Activated CD8-positive, alpha-beta memory T cell treated with anti-CD3 and anti-CD28 coated beads for 48 hours (primary cell): ENCODE data around the gene NDUFAF8.

Experiments
- DNase-seq, 3 experiments: peaks; one replicate each; pipeline ENCODE4 v3.0.0-alpha.2; 2020; ENCODE audit warnings: low read depth in 2 of 3, low spot score in 2 of 3

Gene NDUFAF8, protein sequence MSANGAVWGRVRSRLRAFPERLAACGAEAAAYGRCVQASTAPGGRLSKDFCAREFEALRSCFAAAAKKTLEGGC

DNA sequence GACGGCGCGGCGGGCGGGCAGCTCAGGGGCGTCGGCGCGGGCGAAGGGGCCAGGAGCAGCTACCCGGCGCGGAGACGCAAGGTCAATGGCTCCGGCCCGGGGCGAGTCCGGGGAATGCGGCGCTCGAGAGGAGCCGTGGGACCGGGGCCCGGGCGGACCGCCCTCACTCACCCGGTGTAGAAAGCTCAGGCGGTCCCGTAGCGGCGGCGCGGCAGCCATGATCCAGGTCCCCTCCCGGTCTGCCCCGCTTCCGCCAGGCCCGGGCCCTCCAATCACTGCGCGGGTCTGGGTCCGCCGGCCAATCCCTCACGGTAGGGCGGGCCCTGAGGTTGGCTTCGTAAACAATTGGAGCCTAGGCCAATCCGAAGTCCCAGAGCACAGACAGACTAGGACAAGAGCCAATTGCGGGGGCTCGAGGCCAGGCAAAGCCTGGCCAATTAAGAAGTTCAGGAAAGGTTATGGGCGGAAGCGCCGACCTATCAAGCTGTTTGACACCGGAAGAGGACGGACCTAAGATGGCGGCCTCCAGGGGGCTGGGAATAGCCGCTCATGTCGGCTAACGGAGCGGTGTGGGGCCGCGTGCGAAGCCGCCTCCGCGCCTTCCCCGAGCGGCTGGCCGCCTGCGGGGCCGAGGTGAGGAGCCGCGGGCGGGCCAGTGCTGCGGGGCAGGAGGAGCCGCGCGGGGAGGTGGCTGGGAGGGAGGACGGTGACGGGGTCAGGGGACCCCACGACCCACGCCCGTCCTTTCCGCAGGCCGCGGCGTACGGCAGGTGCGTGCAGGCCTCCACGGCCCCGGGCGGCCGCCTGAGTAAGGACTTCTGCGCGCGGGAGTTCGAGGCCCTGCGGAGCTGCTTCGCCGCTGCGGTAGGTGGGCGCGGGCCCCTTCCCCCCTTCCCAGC is at the start of gene NDUFAF8, which contains the start of gene TEPSIN:
Gene NDUFAF8 (plus strand): TSS at position 504 of the 899 bp plus-strand sequence. CDS start 46 bp downstream, at position 550.
Gene TEPSIN (minus strand): TSS at position 241 of the 899 bp plus-strand sequence. CDS start 22 bp downstream, at position 219.
- DNase-seq, result peak; percentile 65 to 87 (median 72)

DNA sequence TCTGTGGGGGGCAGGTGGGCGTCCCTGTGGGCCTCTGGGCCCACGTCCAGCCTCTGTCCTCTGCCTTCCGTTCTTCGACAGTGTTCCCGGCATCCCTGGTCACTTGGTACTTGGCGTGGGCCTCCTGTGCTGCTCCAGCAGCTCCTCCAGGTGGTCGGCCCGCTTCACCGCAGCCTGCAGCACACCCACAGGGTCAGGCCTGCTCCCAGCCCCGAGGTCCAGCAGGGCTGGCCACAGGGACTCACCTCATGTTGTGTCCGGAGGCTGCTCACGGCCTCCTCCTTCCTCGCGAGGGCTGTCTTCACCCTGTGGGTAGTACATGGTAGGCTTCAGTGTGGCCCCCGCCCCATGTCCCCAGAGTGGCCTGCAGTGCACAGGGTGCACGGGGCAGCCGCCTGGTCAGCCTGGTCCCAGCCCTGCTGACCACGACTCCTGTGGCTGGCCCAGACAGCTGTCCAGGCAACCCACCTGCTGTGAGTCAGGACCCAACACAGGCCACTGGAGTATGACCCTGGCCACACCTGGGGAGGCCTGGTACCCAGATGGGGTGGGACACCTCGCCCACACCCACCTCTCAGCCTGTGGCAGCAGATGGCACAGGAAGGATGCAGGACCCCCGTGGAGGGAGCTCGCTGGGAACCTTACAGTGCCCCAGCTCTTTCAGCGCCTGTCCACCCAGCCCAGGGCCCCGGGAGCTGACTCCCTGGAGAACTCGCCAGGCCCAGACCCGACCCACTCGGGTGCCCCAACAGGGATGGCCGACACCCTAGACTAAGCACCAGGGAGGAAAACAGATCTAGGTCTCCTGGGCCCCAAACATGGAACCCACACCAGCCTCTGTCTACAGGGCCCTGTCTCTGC is 49.2 kb upstream of the NDUFAF8 start:
- no peak for DNase-seq

DNA sequence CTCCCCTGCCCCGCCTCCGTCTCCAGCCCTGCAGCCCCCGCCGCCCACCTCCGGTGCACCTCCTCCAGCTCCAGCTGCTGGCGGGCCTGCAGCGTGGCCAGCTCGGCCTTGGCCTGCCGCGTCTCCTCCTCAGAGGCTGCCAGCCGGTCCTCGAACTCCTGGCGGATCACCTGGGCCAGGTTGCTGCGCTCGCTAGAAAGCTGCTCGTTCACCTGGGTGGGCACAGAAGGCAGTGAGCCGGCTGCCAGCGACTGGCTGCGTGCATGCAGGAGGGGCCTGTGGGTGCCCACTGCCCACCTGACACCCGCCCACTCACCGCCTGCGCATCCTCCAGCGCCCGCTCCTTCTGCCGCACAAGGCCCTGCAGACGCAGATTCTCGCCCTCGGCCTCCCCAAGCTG is 48.5 kb upstream of the NDUFAF8 start:
- DNase-seq, result no peak

DNA sequence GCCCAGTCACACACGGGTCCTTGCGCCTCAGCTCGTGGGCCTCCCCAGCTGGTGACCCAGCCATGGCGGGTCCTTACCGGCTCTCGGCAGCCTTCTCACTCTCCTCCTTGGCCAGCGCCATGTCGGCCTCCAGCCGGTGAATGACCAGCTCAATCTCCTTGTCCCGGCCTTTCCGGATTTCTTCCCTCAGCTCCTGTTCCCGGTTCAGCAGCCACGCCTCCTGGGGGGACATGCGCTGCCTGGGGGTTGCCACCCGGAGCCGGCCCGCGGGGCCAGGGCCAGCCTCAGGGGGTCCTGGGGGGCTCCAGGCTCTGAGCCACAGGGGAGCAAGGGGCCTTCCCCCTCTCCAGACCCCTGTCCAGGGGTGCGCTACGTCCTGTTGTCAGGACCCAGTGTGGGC is 48.0 kb upstream of the NDUFAF8 start:
- no peak for DNase-seq

DNA sequence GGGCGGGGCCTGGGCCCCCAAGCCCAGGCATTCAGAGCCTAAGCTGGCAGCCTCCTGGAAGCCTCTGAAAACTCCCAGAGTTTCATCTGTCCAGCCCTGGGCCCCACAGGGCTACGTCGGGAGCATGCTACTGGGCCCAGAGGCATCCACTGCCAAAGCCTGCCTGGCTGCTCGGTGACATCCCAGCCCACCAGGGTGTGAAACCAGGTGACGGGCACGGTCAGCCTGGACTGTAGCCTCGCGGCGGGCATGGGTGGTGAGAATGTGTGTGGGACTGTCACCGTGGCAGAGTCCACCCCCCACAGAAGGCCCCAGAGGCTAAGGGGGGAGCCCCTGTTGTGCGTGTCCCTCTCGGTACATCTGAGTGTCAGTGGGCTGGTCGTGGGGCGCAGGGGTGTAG is 47.5 kb upstream of the NDUFAF8 start:
- no peak for DNase-seq

DNA sequence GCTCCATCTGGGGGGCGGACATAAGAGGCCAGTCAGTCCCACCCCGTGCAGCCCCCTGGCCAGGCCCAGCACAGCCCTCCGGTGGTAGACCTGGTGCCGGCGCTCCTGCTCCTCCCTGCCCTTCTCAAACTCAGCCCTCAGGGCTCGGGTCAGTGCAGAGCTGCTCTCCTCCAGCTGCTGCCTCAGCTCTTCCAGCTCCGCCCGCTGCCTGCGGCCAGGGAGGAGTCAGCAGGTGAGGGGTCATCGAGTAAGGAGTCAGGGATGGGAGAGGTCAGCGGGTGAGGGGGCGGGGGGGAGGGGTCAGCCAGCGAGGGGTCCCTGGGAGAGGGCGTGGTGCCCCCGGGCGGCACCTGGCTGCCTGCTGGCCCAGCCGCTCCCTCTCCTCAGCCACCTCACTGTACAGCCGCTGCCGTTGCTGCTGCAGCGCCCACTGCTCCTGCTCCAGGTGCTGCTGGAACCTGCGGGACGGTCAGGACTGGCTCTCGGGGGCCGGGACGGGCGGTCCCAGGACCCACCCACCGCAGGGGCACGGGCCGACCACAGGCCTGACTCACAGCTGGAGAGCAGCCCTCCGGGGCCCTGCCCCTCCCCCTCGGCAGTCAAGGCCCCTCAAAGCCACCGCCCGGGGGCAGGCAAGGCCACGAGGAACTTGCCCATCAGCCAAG is 46.6 kb upstream of the NDUFAF8 start:
- DNase-seq, result no peak

DNA sequence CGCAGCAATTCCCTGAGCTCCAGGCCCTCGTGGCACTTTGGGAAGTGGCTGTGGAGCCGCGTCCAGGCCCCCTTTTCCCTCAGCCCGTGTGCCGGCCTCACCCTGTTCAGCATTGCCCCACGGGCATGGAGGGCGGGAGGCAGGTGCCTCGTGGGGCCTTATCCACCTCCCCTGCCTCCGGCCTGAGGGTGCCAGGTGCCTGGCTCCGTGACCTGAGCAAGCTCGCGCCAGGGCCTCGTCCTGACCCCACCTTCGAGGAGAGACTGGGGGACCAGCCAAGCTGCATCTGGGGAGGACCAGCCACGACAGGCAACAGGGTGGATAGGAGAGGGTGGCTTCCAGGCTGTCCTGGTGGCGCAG is 46.1 kb upstream of the NDUFAF8 start:
- DNase-seq, result no peak

DNA sequence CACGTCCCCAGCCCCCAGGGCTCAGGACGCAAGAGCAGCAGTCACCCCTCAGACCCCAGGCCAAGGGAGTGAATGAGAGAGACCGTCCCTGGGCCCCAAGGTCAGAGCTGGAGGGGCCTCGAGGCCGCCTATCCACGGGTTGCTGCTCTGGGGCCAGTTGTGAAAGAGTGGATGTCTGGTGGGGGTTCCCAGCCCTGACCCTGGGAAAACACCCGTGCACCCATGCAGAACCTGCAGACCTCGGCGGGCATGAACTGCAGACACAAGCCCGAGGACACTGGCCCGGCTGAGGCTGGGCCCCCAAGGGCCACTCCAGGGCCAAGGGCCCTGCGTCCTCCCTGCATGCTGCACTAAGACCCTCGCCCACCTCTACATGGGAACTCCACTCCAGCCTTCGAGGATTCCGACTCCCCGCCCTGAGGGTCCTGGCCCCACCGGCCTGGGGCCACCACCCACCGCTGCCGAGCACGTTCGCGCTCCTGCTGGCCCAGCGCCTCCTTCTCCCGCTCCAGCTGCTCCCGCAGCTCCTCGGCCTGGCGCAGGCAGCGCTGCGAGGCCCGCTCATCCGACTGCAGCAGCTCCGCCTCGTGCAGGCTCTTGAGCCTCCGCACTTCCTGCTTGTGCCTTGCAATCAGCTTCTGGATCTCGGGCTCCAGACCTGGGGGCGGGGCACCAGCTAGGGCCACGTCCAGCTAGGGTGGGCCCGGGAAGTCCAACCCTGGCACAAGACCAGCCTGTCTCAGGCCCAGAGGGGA is 45.5 kb upstream of the NDUFAF8 start:
- no peak for DNase-seq

DNA sequence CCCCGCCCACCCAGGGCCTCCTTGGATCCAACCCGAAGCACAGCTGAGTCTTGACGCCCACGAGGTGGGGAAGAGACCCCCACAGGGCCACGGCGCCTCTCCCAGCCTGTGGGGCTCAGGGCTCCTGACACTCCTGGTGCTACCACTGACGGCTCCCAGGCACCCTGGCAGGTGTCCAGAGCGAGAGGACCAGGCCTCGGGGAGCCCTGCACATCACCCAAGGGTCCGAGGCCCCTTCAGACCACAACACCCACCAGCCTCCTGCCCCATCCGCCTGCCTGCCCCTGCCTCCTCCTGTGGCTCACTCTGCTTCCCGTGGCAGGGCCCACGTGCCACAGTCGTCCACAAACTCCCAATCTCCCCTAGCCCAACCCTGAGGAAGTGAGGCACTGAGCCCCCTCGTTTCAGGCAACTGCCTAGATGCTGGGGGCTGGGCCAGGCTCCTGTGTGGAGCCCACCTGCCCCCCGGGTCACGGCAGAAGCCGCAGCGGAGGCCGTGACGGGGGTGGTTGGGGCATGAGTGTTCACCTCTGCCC is 44.8 kb upstream of the NDUFAF8 start:
- DNase-seq, result no peak

DNA sequence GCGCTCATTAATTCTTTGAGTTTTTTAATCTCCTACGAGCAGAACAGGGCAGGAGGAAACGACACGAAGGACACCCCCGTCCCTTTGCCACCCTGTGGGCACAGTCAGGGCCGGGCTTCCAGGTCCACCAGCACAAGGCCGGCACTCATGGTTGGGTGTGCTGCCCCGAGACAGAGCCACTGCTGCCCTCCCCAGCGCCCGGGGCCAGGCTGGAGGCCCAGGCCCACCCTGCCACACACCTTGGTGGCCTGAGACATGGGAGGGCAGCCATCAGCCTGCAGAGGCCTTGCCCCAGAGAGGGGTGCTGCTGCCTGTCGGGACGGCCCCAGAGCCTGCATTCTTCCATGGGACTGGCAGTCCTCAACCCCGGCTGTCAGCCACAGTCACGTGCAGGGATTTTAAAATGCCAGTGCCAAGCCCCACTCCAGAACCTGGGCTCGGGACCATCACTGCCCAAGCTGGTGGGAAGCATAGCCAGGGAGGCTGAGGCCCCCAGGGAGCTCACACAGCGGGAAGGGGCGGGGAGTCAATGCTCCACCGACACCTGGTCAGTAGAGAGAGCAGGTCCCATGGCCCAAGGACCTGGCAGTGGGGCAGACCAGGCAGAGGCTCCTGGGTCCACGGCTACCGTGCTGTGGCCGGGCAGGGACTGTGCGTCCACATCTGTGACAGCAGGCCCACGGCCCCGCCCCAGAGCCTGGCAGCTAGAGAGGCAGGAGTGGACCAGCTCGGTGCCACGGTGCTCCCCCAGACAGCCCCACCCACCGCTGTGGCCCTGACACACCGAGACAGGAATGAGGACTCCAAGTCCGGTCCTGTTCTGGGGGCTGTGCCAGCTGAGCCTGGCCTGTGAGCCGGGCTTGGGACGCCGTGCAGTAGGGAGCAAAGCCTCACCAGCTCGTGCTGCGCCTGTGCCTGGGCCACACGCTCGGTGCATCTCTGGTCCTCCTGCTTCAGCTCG is 43.9 kb upstream of the NDUFAF8 start:
- no peak for DNase-seq

DNA sequence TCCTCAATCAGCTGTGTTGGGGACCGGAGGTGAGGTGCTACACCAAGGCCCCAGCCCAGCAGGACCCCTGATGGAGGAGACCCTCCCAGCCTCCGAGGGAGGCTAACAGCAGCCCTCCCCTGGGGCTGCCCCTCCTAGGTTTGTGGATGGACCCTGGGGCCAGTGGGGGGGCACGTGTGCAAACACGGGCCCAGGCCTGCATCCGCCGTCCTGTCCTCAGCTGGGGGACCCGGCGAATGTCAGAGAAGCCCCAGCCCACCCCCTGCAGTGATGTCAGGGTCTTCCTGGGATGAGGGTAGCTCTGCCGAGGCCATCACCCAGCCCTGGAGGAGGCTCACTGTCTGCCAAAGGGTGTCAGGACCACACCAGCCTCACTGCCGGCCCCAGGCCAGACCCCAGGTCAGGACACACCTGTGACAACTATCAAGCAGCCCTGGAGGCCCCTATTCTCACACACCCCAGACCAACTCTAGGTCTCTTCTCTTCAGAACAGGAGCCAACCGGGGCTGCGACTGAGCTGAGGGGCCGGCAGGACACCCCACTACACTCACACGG is 43.1 kb upstream of the NDUFAF8 start:
- DNase-seq, result no peak

DNA sequence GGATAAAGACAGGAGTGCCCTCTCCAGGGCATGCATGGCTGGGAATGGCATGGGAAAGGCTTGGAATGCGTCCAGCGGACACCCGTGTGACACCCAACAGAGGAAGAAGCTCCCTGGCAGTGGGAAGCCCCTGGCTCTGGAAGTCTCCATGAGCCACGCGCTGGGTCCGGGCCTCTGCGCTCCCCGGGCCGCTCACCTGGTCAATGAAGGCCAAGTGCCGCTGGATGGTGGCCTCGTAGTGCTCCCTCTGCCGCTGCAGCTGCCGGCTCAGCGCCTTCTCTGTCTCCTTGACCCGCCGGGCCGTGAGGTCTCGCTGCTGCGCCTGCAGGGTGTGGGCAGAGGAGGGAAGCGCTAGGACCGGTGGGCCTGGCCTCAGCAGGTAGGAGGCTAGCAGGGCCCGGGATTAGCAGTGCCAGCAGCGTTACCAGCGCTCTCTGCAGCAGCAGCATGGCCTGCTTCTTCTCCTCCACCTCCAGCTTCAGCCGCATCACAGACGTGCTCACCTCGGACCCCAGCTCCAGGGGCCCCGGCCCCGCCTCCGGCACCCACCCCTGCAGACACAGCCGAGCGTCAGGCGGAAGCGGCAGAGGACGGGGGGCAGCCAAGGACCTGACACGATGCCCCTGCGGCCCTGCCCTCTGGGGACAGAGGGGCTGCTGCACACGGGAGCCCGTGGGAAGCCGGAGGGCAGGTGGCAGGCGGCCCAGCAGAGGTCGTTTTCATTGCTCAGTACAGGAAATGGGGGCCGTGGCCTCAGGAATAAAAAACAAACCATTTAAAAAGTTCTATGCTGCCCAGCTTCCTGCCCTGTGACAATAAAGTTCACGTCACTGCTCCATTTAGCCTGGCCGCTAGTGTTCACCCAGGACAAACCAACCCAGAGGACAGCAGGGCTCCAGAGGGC is 42.4 kb upstream of the NDUFAF8 start:
- no peak for DNase-seq

DNA sequence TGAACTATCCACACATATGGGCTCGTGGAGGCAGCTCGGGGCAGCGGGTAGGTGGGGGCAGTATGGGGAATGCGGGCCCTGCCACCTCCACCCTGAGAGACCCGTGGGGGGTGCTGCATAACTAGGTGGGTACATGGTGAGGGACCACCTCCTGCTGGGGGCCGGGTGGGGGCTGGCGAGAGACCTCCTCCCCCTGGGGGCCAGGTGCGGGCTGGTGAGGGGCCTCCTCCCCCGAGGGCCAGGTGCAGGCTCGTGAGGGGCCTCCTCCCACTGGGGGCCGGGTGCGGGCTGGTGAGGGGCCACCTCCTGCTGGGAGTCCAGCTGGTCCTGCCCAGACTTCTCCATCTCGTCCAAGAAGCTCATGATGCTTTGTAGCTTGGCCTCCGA is 41.7 kb upstream of the NDUFAF8 start:
- no peak for DNase-seq

DNA sequence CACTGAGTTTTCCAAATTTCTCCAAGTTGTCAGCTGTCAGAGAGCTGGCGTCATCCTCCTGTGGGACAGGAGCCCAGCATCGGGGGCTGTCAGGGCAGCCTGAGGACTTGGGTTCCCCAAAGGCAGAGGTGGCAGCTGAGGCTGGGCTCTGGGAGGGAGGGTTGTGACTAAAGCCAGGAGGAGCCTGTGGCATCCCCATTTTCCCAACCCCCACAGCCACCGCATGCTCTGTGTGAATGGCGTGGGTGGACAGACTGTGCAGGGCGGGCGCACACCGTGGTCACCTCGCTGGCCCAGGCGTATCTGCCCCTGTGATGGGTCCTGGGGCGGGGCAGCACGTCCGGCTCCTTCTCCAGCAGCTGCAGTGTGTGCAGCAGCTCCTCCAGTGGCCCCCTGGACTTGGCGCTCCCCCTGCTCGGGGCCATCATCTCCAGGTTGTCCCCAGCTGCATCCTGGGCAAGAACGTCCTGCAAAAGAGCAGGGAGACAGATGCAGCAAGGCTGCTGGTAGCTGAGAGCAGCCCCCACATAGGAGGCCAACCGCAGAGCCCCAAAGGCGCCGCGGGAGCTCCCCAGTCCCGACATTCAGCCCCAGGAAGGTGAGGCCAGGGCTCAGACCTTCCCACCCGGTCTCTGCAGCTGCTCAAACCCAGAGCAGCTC is 41.2 kb upstream of the NDUFAF8 start:
- DNase-seq, result no peak

DNA sequence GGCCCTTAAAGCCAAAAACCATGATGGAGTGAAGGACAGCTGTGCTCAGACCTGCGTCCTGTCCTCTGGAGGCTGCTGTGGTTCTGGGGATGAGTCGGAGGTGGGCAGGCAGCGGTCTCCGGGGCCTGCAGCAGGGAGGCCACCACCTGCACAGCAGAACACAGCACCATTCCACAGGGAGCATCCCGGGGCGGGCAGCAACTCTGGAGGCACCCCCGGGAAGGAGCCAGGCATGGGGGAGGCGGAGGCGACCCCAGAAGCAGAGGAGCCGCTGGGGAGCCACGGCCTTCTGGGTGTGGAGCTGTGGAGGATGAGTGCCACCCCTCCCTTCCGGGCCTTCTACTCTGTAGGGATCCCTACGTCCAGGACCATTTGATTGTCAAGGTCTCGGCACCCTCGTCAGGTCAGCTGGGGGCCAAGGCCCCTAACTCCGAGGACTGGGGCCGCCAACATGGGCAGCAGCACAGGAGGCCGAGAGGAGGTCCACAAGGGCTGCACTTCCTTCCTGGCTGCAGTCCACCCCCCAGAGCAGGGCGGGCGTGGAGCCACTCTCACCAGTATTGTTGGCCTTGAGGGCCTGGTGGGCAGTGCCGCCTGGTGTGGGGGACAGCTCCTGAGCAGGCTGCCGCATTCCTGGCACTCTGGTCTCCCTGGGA is 40.2 kb upstream of the NDUFAF8 start:
- DNase-seq, result no peak

DNA sequence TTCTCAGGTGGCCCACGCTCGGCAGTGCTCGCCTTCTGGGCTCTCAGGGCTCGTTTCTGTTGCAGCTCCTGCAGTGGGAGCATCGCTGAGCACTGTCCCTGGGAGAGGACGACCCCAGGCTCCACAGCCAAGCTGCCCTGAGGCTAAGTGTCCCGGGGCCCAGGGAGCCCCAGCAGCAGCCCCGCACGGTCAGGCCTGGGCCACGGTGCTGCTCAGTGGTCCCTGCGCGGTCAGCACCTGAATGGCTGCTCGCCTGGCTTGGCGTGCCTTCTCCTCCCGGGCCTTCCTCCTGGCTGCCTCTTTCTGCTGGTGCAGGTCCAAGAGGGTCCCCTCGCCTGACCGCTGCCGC is 39.7 kb upstream of the NDUFAF8 start:
- DNase-seq, result no peak

DNA sequence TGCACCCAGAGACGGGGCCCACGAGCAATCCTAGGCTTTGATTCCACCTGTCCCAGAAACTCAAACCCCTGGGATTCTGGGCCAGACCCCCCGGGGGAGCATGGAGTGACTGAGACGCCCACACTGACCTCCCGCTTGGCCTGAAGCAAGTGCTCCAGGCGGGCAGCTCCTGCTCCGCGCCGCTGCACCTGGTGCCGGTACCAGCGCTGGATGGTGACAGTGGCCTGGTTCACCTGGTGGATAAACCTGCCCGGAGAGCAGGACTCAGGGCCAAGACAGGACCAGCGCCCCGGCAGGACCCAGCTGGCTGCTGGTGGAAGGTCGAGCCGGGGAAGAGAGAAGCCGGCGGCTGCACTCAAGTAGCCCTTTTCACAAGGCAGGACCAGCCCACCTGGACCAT is 38.9 kb upstream of the NDUFAF8 start:
- no peak for DNase-seq
